ENCODE data around the gene KRTAP6-3. TPM values are rescaled to one million over a fixed set of nuclear protein-coding genes. Genes with fewer than 3 reads are reported as not detected.

The KRTAP6-3 gene
- total and polyA plus RNA-seq, 2 experiments from 2014 or later: not detected

- DNase-seq (ENCODE audit: low read depth in 1 of 2, low spot score in 1 of 2): no peak
- H3K36me3 ChIP-seq: no peaks in the 10 kb centered on the region
- no peak overlapping the region for H3K4me3 ChIP-seq
- H3K9me3 ChIP-seq (ENCODE audit: low read depth): no peaks in the 10 kb centered on the region
- no peak for TF ChIP-seq CTCF (IDR thresholded peaks at IDR 0.05; ENCODE audit: low read depth, low read length)
- H3K4me1 ChIP-seq (ENCODE audit: low read depth): no peaks in the 10 kb centered on the region
- H3K27me3 ChIP-seq: no peaks in the 10 kb centered on the region
- H3K27ac ChIP-seq: no peak overlapping the region
These were observed 31.1 kb downstream of the KRTAP6-3 start for GRCh38 chr21:30623362-30623761.

GRCh38 chr21:30625449-30626165, 33.4 kb downstream of the KRTAP6-3 start:
- Histone ChIP-seq H3K27ac (no peak overlapping the region), H3K27me3 (no peaks in the 10 kb centered on the region), H3K4me1 (ENCODE audit: low read depth) (no peaks in the 10 kb centered on the region), H3K36me3 (no peaks in the 10 kb centered on the region), H3K4me3 (no peak overlapping the region), H3K9me3 (ENCODE audit: low read depth) (no peaks in the 10 kb centered on the region)
- no peak for TF ChIP-seq CTCF (IDR thresholded peaks at IDR 0.05; ENCODE audit: low read depth, low read length)
- DNase-seq (ENCODE audit: low read depth in 1 of 2, low spot score in 1 of 2): no peak

GRCh38 chr21:30628109-30628508, 35.9 kb downstream of the KRTAP6-3 start:
- Histone ChIP-seq H3K9me3 (ENCODE audit: low read depth) (no peaks in the 10 kb centered on the region), H3K36me3 (no peaks in the 10 kb centered on the region), H3K4me3 (no peak overlapping the region), H3K4me1 (ENCODE audit: low read depth) (no peaks in the 10 kb centered on the region), H3K27ac (no peak overlapping the region), H3K27me3 (no peaks in the 10 kb centered on the region)
- no peak for TF ChIP-seq CTCF (IDR thresholded peaks at IDR 0.05; ENCODE audit: low read depth, low read length)
- no peak for DNase-seq (ENCODE audit: low read depth in 1 of 2, low spot score in 1 of 2)

DNA sequence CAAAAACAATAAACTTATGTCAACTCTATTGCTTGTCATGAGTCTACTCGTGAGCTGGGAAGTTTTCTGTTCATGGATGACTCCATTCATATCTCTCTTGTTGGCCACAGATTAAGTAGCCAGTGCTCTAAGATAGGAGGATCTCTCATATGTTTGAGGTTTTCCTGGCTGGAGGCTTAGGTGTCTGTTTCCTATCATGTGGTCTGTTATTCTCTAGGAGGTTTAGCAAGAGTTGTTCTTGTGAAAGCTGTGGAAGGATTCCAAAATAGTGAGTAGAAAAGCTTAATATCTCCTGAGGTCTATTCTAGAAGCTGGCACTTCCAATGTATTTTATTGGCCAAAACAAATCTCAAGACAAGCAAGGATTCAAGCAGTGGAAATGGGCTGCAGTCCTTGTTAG, 37.0 kb downstream of the KRTAP6-3 start:
- H3K36me3 ChIP-seq: no peaks in the 10 kb centered on the region
- no peaks in the 10 kb centered on the region for H3K4me1 ChIP-seq (ENCODE audit: low read depth)

DNA sequence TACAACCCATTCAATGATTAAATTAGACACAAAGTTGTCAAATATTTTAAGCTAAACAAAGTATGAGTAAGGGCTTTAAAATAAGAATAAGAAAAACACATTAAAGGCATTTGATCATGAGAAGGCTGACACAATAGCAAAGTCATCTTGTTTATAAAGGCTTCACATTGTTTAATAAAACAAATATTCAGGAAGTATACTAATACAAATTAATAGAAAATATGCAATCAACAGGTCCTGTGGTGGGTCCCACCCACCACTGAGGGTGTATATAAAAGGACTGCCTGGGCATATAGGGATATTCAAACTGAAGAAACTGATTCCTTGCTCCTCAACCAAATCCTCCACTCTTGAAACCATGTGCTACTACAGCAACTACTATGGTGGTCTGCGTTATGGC, 42.7 kb downstream of the KRTAP6-3 start, which contains the start of gene KRTAP20-2:
Gene KRTAP20-2 (plus strand): TSS at position 301 of the 400 bp plus-strand sequence. CDS start 58 bp downstream, at position 359.
- H3K36me3 ChIP-seq: no peaks in the 10 kb centered on the region
- H3K27ac ChIP-seq: no peak within 1 kb of the TSS
- DNase-seq (ENCODE audit: low read depth in 1 of 2, low spot score in 1 of 2): no peak
- TF ChIP-seq CTCF (IDR thresholded peaks at IDR 0.05; ENCODE audit: low read depth, low read length): no peak
- no peak within 1 kb of the TSS for H3K4me3 ChIP-seq
- H3K9me3 ChIP-seq (ENCODE audit: low read depth): no peaks in the 10 kb centered on the region
- H3K4me1 ChIP-seq (ENCODE audit: low read depth): no peaks in the 10 kb centered on the region
- no peaks in the 10 kb centered on the region for H3K27me3 ChIP-seq

More for the DNA sequence above, 37.0 kb downstream of the KRTAP6-3 start:
- Histone ChIP-seq H3K27ac (no peak overlapping the region), H3K9me3 (ENCODE audit: low read depth) (no peaks in the 10 kb centered on the region), H3K27me3 (no peaks in the 10 kb centered on the region), H3K4me3 (no peak overlapping the region)
- DNase-seq (ENCODE audit: low read depth in 1 of 2, low spot score in 1 of 2): peak in 1 of 2 donors; percentile 0
- TF ChIP-seq CTCF (IDR thresholded peaks at IDR 0.05; ENCODE audit: low read depth, low read length): no peak

Measured in cardiac muscle cell (in vitro differentiated cells and primary cell).